Brain microvascular endothelial cell (primary cell): ENCODE measurements around the gene SART1.
"Not testable (repeated sequence)": the region's sequence is repeated elsewhere in the genome, so short reads cannot be mapped to it uniquely, and the experiment has no call there.

Experiments
- DNase-seq: peaks from one replicate; pipeline ENCODE4 v3.0.0-alpha.2; 2020
- H3K27ac ChIP-seq: fragments of 250-450 bp; sonication (Bioruptor Pico); 2 replicates; pipeline ENCODE4 v1.5.1; 2020; ENCODE audit warnings: mild to moderate bottlenecking, moderate library complexity
- H3K27me3 ChIP-seq: fragments of 250-450 bp; sonication (Bioruptor Pico); replicated peaks from 2 replicates; pipeline ENCODE4 v1.5.1; 2020; ENCODE audit warnings: mild to moderate bottlenecking
- H3K36me3 ChIP-seq: fragments of 250-450 bp; sonication (Bioruptor Pico); replicated peaks from 2 replicates; pipeline ENCODE4 v1.5.1; 2020; ENCODE audit warnings: mild to moderate bottlenecking
- H3K4me3 ChIP-seq: 2 replicates; pipeline ENCODE4 v1.5.1; 2011; ENCODE audit warnings: low read depth, mild to moderate bottlenecking, control low read depth, low read length, moderate library complexity
- in situ Hi-C: cut with HindIII; loops from 2 replicates; pipeline ENCODE4 v1.10.0; 2017; ENCODE audit warnings: low sequenced_read_pairs, low pct_ligation_motif_present
- TF ChIP-seq, protein P1 (sequence below): IDR thresholded peaks from 2 replicates; pipeline ENCODE4 v1.5.1; 2011; ENCODE audit warnings: low read depth, mild to moderate bottlenecking, moderate library complexity, low read length, control low read depth, inconsistent platforms; ENCODE audit errors: missing control alignments

SART1 gene

DNA sequence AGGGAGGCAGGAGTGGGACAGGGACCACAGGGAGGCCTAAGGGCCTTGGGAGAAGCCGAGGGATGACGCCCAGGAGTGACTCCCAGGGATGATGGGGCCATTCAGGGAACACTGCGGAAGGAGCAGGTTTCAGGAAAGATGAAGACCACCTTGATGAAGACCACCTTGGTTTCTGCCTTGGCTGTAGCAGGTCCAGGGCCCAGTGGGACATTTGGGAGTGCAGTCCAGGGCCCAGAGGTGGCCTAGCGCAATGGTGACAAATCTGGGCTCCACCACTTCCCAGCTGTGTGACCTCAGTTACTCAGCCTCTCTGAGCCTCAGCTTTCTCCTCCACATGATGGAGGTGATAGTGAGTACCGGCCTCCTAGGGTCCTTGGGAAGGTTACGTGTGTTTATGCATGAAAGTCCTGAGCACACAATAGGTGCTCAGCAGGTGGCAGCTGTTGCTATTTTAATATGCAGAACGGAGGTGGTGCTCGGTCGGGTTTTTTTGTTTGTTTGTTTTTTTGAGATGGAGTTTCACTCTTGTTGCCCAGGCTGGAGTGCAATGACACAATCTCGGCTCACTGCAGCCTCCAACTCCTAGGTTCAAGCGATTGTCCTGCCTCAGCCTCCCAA, 15.5 kb upstream of the SART1 start:
- Histone ChIP-seq H3K4me3 (no peak overlapping the region), H3K27ac (no peak overlapping the region), H3K36me3 (no peaks in the 10 kb centered on the region), H3K27me3 (no peaks in the 10 kb centered on the region)
- TF ChIP-seq, protein P1, sequence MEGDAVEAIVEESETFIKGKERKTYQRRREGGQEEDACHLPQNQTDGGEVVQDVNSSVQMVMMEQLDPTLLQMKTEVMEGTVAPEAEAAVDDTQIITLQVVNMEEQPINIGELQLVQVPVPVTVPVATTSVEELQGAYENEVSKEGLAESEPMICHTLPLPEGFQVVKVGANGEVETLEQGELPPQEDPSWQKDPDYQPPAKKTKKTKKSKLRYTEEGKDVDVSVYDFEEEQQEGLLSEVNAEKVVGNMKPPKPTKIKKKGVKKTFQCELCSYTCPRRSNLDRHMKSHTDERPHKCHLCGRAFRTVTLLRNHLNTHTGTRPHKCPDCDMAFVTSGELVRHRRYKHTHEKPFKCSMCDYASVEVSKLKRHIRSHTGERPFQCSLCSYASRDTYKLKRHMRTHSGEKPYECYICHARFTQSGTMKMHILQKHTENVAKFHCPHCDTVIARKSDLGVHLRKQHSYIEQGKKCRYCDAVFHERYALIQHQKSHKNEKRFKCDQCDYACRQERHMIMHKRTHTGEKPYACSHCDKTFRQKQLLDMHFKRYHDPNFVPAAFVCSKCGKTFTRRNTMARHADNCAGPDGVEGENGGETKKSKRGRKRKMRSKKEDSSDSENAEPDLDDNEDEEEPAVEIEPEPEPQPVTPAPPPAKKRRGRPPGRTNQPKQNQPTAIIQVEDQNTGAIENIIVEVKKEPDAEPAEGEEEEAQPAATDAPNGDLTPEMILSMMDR: no peak
- DNase-seq: no peak
- in situ Hi-C loops: no loop called here

DNA sequence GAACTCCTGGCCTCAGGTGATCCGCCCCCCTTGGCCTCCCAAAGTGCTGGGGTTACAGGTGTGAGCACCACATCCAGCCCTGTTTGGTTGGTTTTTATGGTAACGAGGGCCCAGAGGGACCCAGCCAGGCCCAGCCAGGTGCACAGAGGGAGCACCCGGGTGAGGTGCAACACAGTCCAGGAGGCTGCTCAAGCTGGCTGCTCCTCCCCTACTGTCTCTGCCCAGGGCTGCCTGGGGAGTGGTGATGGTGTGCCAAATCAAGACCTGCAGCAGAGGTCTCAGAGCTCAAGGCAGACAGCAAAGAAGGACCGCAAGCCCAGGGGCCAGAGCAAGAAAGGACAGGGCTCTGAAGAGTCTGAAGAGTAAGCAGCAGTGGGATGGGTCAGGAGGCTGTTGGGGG, 14.9 kb upstream of the SART1 start:
- Histone ChIP-seq H3K27me3 (no peaks in the 10 kb centered on the region), H3K27ac (no peak overlapping the region), H3K4me3 (no peak overlapping the region), H3K36me3 (no peaks in the 10 kb centered on the region)
- in situ Hi-C loops: no loop called here
- TF ChIP-seq, protein P1: no peak
- DNase-seq: no peak

DNA sequence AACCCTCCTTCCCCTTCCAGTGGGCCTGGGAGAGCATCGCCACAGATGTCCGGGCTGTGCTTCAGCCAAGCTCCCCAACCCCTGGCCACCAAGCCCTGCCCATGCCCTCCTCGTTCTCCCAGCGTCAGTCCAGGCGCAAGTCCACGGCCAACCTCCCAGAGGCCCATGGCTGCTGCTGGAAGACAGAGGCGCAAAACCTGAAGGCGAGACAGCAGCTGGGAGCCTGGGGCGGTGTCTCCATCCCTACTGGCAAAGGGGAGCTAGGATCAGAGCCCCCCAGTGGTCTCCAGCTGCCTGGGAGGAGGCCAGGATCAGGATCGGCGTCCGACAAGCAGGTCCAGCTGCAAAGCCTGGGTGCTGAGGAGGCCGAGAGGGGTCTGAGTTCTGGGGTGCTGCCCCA, 14.4 kb upstream of the SART1 start:
- no peak overlapping the region for H3K27ac ChIP-seq
- TF ChIP-seq, protein P1: no peak
- in situ Hi-C loops: no loop called here
- H3K36me3 ChIP-seq: no peaks in the 10 kb centered on the region
- no peaks in the 10 kb centered on the region for H3K27me3 ChIP-seq
- DNase-seq: no peak
- no peak overlapping the region for H3K4me3 ChIP-seq

DNA sequence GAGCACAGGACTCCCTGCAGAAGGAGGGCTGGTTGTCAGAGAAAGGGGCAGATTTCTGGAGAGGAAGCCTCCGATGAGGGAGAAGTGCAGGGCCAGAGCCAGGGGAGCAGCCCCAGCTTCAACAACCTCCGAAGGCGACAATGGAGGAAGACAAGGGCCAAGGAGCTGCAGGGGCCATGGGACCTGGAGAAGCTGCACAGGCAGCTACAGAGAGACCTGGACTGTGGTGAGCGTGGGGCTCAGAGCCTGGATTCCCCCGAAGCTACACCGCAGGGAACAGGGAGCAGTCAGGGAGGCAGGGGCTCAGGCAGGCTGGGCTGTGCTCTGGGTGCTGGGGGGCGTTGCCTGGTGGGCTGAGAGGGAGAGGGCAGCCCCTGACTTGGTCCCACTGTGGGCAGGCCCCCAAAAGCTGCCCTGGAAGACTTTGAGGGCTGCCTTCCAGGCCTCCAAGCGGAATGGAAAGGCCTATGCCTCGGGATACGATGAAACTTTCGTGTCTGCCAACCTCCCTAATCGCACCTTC, 13.9 kb upstream of the SART1 start:
- no peak overlapping the region for H3K27ac ChIP-seq
- H3K36me3 ChIP-seq: no peaks in the 10 kb centered on the region
- no peak overlapping the region for H3K4me3 ChIP-seq
- no peak for DNase-seq
- in situ Hi-C loops: no loop called here
- no peaks in the 10 kb centered on the region for H3K27me3 ChIP-seq
- TF ChIP-seq, protein P1: no peak

DNA sequence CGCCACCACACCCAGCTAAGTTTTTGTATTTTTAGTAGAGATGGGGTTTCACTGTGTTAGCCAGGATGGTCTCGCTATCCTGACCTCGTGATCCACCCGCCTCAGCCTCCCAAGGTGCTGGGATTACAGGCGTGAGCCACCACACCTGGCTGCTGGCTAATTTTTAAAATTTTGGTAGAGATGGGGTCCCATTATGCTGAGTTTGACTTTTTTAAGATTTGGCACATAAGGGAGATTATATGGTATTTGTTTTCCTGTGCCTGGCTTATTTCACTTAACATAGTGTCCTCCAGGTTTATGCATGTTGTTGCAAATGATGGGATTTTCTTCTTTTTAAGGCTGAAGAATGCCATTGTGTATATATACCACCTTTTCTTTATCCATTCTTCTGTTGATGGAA, 10.8 kb upstream of the SART1 start:
- DNase-seq, in situ Hi-C loops, H3K4me3 ChIP-seq, H3K36me3 ChIP-seq, H3K27me3 ChIP-seq, H3K27ac ChIP-seq: not testable (repeated sequence)

DNA sequence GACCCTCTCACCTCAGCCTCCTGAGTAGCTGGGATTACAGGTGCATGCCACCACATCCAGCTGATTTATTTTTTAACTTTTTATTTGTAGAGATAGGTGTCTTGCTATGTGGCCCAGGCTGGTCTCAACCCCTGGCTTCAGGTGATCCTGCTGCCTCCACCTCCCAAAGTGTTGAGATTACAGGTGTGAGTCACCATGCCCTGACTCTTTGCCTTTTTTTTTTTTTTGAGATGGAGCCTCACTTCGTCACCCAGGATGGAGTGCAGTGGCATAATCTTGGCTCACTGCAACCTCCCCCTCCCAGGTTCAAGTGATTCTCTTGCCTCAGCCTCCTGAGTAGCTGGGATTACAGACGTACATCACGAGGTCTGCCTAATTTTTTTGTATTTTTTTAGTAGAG, 9.9 kb upstream of the SART1 start:
- H3K4me3 ChIP-seq, H3K36me3 ChIP-seq, H3K27ac ChIP-seq, H3K27me3 ChIP-seq, DNase-seq, in situ Hi-C loops: not testable (repeated sequence)

DNA sequence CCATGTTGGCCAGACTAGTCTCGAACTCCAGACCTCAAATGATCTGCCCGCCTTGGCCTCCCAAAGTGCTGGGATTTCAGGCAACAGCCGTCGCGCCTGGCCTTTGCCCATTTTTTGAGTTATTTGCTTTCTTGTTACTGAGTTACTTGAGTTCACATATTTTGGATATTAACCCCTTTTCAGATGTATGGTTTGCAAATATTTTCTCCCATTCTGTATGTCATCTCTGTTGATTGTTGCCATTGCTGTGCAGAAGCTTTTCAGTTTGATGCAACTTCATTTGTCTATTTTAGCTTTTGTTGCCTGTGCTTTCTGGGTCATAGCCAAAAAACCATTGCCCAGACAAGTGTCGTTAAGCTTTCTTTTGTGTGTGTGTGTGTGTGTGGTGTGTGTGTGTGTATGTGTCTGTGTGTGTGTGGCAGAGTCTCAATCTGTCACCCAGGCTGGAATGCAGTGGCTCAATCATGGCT, 9.4 kb upstream of the SART1 start:
- DNase-seq: no peak
- TF ChIP-seq, protein P1: no peak
- in situ Hi-C loops: no loop called here
- Histone ChIP-seq H3K4me3 (no peak overlapping the region), H3K27me3 (no peaks in the 10 kb centered on the region), H3K27ac (no peak overlapping the region), H3K36me3 (no peaks in the 10 kb centered on the region)
